Thyroid gland (tissue), 4 donors: Measurements from ENCODE around the gene NR4A1. TPM values are rescaled to one million over a fixed set of nuclear protein-coding genes. Genes with fewer than 3 reads are reported as not detected.

Experiments
- DNase-seq, 2 donors: peaks; one replicate each; pipeline ENCODE4 v3.0.0-alpha.2; 2019
- H3K27ac ChIP-seq, 3 donors: fragments of 200-600 bp; sonication (generic); 1 replicate in 2 of 3; 2 replicates in 1 of 3; pipeline ENCODE4 v1.5.1; 2016 to 2019; ENCODE audit warnings: mild to moderate bottlenecking in 1 of 3, moderate library complexity in 1 of 3
- H3K27me3 ChIP-seq: fragments of 200-600 bp; sonication (generic); one replicate; pipeline ENCODE4 v1.5.1; 2019
- H3K36me3 ChIP-seq, 2 donors: fragments of 200-600 bp; sonication (generic); one replicate each; pipeline ENCODE4 v1.5.1; 2016 to 2019
- H3K4me1 ChIP-seq, 2 donors: fragments of 200-600 bp; sonication (generic); one replicate each; pipeline ENCODE4 v1.5.1; 2017 to 2019
- H3K4me3 ChIP-seq, 3 donors: fragments of 200-600 bp; sonication (generic); replicated peaks in 1 of 3; 1 replicate in 2 of 3; 2 replicates in 1 of 3; pipeline ENCODE4 v1.5.1; 2016; ENCODE audit warnings: mild to moderate bottlenecking in 1 of 3
- H3K9me3 ChIP-seq: fragments of 200-600 bp; sonication (generic); one replicate; pipeline ENCODE4 v1.5.1; 2017
- POLR2A ChIP-seq, 2 donors: fragments of 450-650 bp; IDR thresholded peaks; one replicate each; pipeline ENCODE4 v1.6.1; 2017; ENCODE audit warnings: antibody characterized with exemption in 2 of 2, mild to moderate bottlenecking in 2 of 2, moderate library complexity in 1 of 2
- WGBS, 2 donors: methylation state at CpG; one replicate each; pipeline ENCODE4 v1.1.5; 2017; 5-methylcytosine and 5-hydroxymethylcytosine counted together
- intact Hi-C: fragments of 100-400 bp; cut with DNase I; formaldehyde crosslinking; loops from one replicate; pipeline ENCODE4 v1.15.1; 2023
- total RNA-seq, 4 donors: library from RNA; depleted of rRNA; stranded (reverse); fragments of >200 nt; gene quantifications; one replicate each; pipeline ENCODE4 v1.2.3, GENCODE V29; 2016
- TF ChIP-seq, protein P1 (sequence below), 6 experiments: fragments of 200-600 bp in 3 of 6; fragments of 450-650 bp in 3 of 6; sonication (generic) in 3 of 6; IDR thresholded peaks; one replicate each; pipeline ENCODE4 v1.5.1; 2016 to 2019; ENCODE audit warnings: antibody characterized with exemption in 6 of 6, mild to moderate bottlenecking in 2 of 6, inconsistent platforms in 1 of 6, moderate library complexity in 1 of 6

The NR4A1 gene
- total RNA-seq, 4 donors from 2014 or later, result 46.3 to 156 (median 83.5) TPM

DNA sequence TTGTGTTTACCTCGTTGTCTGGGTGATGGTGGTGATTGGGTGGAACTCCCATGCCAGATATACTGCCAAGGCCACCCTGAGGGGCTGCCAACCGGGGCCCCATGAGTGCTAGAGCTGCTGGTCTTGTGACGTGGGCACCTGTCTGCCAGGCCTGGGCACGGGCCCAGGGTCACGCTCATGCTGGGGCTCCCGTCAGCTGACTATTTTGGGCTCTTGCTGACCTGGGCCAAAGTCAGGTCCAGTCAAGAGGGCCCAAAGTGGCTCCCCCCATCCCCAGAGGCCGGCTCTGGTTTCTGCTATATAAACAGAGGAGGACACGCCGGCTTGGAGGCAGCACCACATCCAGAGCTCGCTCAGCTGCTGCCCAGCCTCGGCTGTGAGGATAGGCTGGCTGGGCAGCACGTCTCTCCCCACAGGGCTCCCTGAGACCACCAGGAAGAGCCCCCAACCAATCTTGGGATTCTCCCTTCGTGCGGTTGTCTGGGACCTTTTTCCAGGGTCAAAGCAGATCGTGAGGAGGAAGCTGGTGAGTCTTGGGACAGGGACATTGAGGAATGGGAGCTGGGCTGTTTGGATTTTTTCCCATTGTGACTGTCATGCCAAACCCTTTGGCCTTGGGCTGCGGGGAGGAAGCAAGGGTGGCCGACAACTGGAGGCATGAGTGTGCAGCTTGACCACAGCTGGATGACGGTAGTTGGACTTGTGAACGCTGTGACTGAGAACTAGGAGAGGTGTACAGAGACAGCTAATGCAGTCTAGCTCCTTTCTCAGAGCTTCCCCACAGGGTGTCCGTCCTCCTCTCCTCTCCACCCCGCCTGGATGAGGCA lies 7.6 kb upstream of the NR4A1 start:
- Histone ChIP-seq H3K36me3 (no peaks in the 10 kb centered on the region), H3K4me1 (peaks cover 34 to 79% of the 10 kb centered on the region in 2 donors), H3K4me3 (no peak overlapping the region), H3K27ac (peak overlapping the region; percentile 95 to 98 (median 95)), H3K9me3 (no peaks in the 10 kb centered on the region), H3K27me3 (no peaks in the 10 kb centered on the region)
- intact Hi-C loops, result no loop called here
- 39 to 44% methylated on average over 18 to 20 of the region's 21 CpGs for WGBS, 2 donors
- TF ChIP-seq, protein P1, sequence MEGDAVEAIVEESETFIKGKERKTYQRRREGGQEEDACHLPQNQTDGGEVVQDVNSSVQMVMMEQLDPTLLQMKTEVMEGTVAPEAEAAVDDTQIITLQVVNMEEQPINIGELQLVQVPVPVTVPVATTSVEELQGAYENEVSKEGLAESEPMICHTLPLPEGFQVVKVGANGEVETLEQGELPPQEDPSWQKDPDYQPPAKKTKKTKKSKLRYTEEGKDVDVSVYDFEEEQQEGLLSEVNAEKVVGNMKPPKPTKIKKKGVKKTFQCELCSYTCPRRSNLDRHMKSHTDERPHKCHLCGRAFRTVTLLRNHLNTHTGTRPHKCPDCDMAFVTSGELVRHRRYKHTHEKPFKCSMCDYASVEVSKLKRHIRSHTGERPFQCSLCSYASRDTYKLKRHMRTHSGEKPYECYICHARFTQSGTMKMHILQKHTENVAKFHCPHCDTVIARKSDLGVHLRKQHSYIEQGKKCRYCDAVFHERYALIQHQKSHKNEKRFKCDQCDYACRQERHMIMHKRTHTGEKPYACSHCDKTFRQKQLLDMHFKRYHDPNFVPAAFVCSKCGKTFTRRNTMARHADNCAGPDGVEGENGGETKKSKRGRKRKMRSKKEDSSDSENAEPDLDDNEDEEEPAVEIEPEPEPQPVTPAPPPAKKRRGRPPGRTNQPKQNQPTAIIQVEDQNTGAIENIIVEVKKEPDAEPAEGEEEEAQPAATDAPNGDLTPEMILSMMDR (IDR thresholded peaks at IDR 0.05), result no peak
- peak in 1 of 2 donors; percentile 72 for TF ChIP-seq POLR2A (IDR thresholded peaks at IDR 0.05)
- peak; percentile 92 to 94 for DNase-seq

GRCh38 chr12:52044292-52044983 lies 6.8 kb upstream of the NR4A1 start:
- Histone ChIP-seq H3K9me3 (no peaks in the 10 kb centered on the region), H3K4me1 (peaks cover 28 to 78% of the 10 kb centered on the region in 2 donors), H3K36me3 (no peaks in the 10 kb centered on the region), H3K4me3 (no peak overlapping the region), H3K27me3 (no peaks in the 10 kb centered on the region), H3K27ac (peak overlapping the region; percentile 95 to 98 (median 95))
- peak; percentile 78 to 83 for DNase-seq
- intact Hi-C loops, result no loop called here
- 52 to 59% methylated on average over 9 to 18 of the region's 18 CpGs for WGBS, 2 donors
- TF ChIP-seq, protein P1 (IDR thresholded peaks at IDR 0.05), result no peak
- peak in 1 of 2 donors; percentile 43 for TF ChIP-seq POLR2A (IDR thresholded peaks at IDR 0.05)

DNA sequence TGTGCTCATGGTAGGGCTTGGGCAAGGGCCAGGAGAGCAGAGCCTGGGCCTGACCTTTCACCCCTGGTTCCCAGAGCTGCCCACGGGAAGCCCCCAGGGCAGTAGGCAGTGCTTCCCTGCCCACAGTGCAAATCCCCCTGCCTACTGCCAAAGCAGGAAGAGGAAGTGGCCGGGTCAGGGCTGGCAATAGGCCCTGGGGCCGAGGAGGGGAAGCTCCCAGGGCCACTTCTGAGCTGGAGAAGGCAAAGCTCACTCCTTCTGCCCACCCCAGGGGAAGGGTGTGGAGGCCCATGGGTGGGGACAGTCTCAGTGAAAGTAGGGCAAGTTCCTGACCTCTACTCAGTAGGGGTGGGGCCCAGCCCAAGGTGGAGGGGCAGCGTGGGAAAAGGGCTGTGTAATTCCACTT lies 5.4 kb upstream of the NR4A1 start:
- H3K27me3 ChIP-seq, result no peaks in the 10 kb centered on the region
- intact Hi-C loops, result no loop called here
- peaks cover 40 to 76% of the 10 kb centered on the region in 2 donors for H3K4me1 ChIP-seq
- DNase-seq, result no peak
- no peaks in the 10 kb centered on the region for H3K9me3 ChIP-seq
- H3K27ac ChIP-seq, result peak overlapping the region; percentile 2 to 98 (median 95)
- TF ChIP-seq POLR2A (IDR thresholded peaks at IDR 0.05), result no peak
- TF ChIP-seq, protein P1 (IDR thresholded peaks at IDR 0.05), result no peak
- WGBS, 2 donors, result 70 to 76% methylated on average over 1 to 2 of the region's 4 CpGs
- no peaks in the 10 kb centered on the region for H3K36me3 ChIP-seq
- H3K4me3 ChIP-seq, result no peak overlapping the region

- Histone ChIP-seq H3K36me3 (no peaks in the 10 kb centered on the region), H3K4me3 (no peak overlapping the region), H3K4me1 (peaks cover 40 to 69% of the 10 kb centered on the region in 2 donors), H3K9me3 (no peaks in the 10 kb centered on the region), H3K27ac (peak overlapping the region in 1 of 3 donors; percentile 11), H3K27me3 (no peaks in the 10 kb centered on the region)
- TF ChIP-seq POLR2A (IDR thresholded peaks at IDR 0.05), result no peak
- TF ChIP-seq, protein P1 (IDR thresholded peaks at IDR 0.05), result no peak
- 91 to 93% methylated on average over 7 of the region's 7 CpGs for WGBS, 2 donors
- no peak for DNase-seq
- intact Hi-C loops, result no loop called here
These were observed 4.4 kb upstream of the NR4A1 start for GRCh38 chr12:52046859-52047258.
